Kidney epithelial cell (primary cell): ENCODE results near the gene ILK. TPM values are rescaled to one million over a fixed set of nuclear protein-coding genes. Genes with fewer than 3 reads are reported as not detected.

Source experiments
- total RNA-seq: library from RNA; depleted of rRNA; stranded (reverse); fragments of >200 nt; gene quantifications from 2 replicates; pipeline ENCODE4 v1.2.3, GENCODE V29; 2015

ILK gene
- total RNA-seq, 1 donor from 2014 or later = 154 TPM

Other genes starting within 250 kb of the ILK start
- 25.7 and 28.4 TPM in 2 replicates for gene SMPD1, start 213.3 kb upstream of the ILK start, total RNA-seq
- gene APBB1, start 184.7 kb upstream of the ILK start, total RNA-seq = 26.9 and 29.6 TPM in 2 replicates
- gene HPX, start 162.8 kb upstream of the ILK start, total RNA-seq = 0.13 and 0.34 TPM in 2 replicates
- 13.7 and 13.8 TPM in 2 replicates for gene TRIM3, start 129.8 kb upstream of the ILK start, total RNA-seq
- 65.2 and 74.6 TPM in 2 replicates for gene ARFIP2, start 122.4 kb upstream of the ILK start, total RNA-seq
- 48.6 and 56.1 TPM in 2 replicates for gene TIMM10B, start 122.3 kb upstream of the ILK start, total RNA-seq
- 2.9 and 3.6 TPM in 2 replicates for gene DNHD1, start 106.5 kb upstream of the ILK start, total RNA-seq
- gene RRP8, start 158 bp upstream of the ILK start, total RNA-seq = 13.7 and 26.4 TPM in 2 replicates
- gene TAF10, start 8.4 kb downstream of the ILK start, total RNA-seq = 57.2 and 66.1 TPM in 2 replicates
- 72.4 and 77.7 TPM in 2 replicates for gene TPP1, start 15.6 kb downstream of the ILK start, total RNA-seq
- 15.5 and 20.7 TPM in 2 replicates for gene DCHS1, start 52.0 kb downstream of the ILK start, total RNA-seq
- 27.0 and 43.6 TPM in 2 replicates for gene MRPL17, start 79.6 kb downstream of the ILK start, total RNA-seq
- gene OR2AG2, start 168.2 kb downstream of the ILK start, total RNA-seq = 0.04 and 0.27 TPM in 2 replicates
- gene OR2AG1, start 179.2 kb downstream of the ILK start, total RNA-seq = not detected in 2 replicates
- gene OR6A2, start 195.9 kb downstream of the ILK start, total RNA-seq = not detected in 2 replicates
- not detected in 2 replicates for gene OR10A5, start 241.9 kb downstream of the ILK start, total RNA-seq